Tibial nerve (tissue), 4 donors: Measurements from ENCODE around the gene VWA2. TPM values are rescaled to one million over a fixed set of nuclear protein-coding genes. Genes with fewer than 3 reads are reported as not detected.

Source experiments
- DNase-seq, 2 donors: peaks; one replicate each; pipeline ENCODE4 v3.0.0-alpha.2; 2019; ENCODE audit warnings: low spot score in 2 of 2
- H3K27ac ChIP-seq, 4 donors: fragments of 200-600 bp; sonication (generic) in 3 of 4; one replicate each; pipeline ENCODE4 v1.5.1; 2017 to 2019; ENCODE audit warnings: mild to moderate bottlenecking in 1 of 4
- H3K27me3 ChIP-seq, 2 donors: fragments of 200-600 bp; sonication (generic) in 1 of 2; one replicate each; pipeline versions ENCODE4 v1.5.1 to v1.6.0; 2017 to 2019
- H3K36me3 ChIP-seq, 3 donors: fragments of 200-600 bp; sonication (generic); one replicate each; pipeline ENCODE4 v1.5.1; 2018 to 2019
- H3K4me1 ChIP-seq, 4 donors: fragments of 200-600 bp; sonication (generic) in 3 of 4; one replicate each; pipeline ENCODE4 v1.5.1; 2017 to 2019
- H3K4me3 ChIP-seq, 4 donors: fragments of 200-600 bp; sonication (generic) in 3 of 4; one replicate each; pipeline ENCODE4 v1.5.1; 2017 to 2019; ENCODE audit warnings: mild to moderate bottlenecking in 1 of 4, moderate library complexity in 1 of 4
- H3K9me3 ChIP-seq, 4 donors: fragments of 200-600 bp; sonication (generic) in 3 of 4; one replicate each; pipeline ENCODE4 v1.5.1; 2017 to 2019
- CTCF ChIP-seq, 5 experiments: fragments of 200-600 bp in 3 of 5; fragments of 450-650 bp in 2 of 5; sonication (generic) in 3 of 5; IDR thresholded peaks; one replicate each; pipeline ENCODE4 v1.5.1; 2016 to 2019; ENCODE audit warnings: antibody characterized with exemption in 5 of 5, mild to moderate bottlenecking in 3 of 5, moderate library complexity in 2 of 5
- EP300 ChIP-seq, 2 donors: sonication (generic); formaldehyde crosslinking; IDR thresholded peaks; one replicate each; pipeline ENCODE4 v1.6.1; 2017; ENCODE audit warnings: antibody characterized with exemption in 2 of 2, mild to moderate bottlenecking in 1 of 2
- POLR2A ChIP-seq, 2 donors: fragments of 450-650 bp; IDR thresholded peaks; one replicate each; pipeline ENCODE4 v1.6.1; 2017; ENCODE audit warnings: antibody characterized with exemption in 2 of 2, mild to moderate bottlenecking in 2 of 2, moderate library complexity in 2 of 2
- WGBS, 2 donors: methylation state at CpG; one replicate each; pipeline ENCODE4 v1.1.5; 2018; 5-methylcytosine and 5-hydroxymethylcytosine counted together
- total RNA-seq, 4 donors: library from RNA; depleted of rRNA; stranded (reverse); fragments of >200 nt; gene quantifications; one replicate each; pipeline ENCODE4 v1.1.0, GENCODE V29; 2016

The VWA2 gene
- total RNA-seq, 4 donors from 2014 or later: 0.22 to 1.6 (median 1.0) TPM

DNA sequence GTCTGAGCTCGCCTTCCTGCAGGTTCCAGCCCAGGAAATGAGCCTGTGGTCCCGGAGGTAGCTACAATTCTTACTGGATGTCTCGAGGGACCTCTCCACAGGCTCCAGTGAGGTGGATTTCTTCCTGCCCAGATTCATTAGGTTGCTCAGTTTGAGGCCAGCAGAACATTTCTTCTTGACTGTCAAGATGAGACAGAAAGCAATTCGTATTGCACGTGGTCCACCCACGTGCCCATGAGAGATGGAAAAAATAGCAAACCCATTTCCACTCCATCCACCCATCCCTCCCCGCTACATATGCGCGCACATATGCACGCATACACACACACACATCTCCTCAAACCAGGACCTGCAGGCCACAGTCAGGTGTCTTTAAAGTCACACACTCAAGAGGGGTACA lies 68.7 kb downstream of the VWA2 start:
- Histone ChIP-seq H3K27me3 (no peaks in the 10 kb centered on the region), H3K4me3 (no peak overlapping the region), H3K9me3 (no peaks in the 10 kb centered on the region), H3K36me3 (peaks cover 0 to 64% (median 2%) of the 10 kb centered on the region in 3 donors), H3K4me1 (peaks cover 0 to 73% (median 17%) of the 10 kb centered on the region in 4 donors), H3K27ac (no peak overlapping the region)
- WGBS, 2 donors: 72 to 78% methylated on average over 10 of the region's 10 CpGs
- DNase-seq: no peak
- TF ChIP-seq CTCF (IDR thresholded peaks at IDR 0.05) (no peak), POLR2A (IDR thresholded peaks at IDR 0.05) (no peak), EP300 (IDR thresholded peaks at IDR 0.05) (no peak)

DNA sequence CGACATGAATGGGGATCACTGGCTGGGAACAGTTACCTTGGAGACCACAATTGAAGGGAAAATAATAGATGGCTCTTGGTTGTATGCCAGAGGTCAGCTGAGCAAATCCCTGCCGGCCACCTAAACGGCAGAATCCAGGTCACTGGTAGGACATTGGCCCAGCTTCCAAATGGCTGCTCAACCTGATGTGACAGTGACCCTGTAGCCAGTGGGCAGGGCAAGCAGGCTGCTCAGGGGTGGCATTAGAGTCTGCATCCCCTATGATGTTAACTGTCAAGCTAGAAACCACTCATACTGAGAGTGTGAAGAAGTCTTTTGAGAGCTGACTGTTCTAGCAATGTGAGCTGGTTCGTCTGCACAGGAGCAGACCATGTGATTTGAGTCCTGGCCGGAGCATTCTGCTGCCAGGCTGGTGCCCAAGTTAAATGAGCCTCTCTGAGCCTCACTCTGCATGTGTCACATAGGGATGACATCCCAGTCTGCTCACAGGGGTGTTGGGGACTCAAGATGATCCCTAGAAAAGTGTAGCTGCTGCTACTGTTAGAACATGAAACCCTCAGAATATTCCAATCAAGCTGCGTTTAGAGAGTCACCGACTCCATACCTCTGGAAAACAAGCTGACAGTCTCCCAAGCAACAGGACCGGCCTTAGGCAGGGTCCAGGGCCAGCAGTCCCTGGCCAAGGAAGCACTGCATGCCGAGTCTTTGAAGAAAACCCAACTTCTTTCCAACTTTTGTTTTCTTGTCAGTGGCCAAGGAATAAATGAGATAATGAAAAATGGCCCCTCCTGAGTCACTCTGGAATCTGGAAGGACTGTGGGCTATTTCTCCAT lies 69.7 kb downstream of the VWA2 start:
- WGBS, 2 donors: 43 to 46% methylated on average over 9 of the region's 9 CpGs
- H3K4me3 ChIP-seq: no peak overlapping the region
- no peaks in the 10 kb centered on the region for H3K27me3 ChIP-seq
- H3K27ac ChIP-seq: peak overlapping the region in 3 of 4 donors; percentile 20 to 56 (median 51)
- H3K4me1 ChIP-seq: peaks cover 0 to 69% (median 17%) of the 10 kb centered on the region in 4 donors
- H3K36me3 ChIP-seq: peaks cover 0 to 74% (median 2%) of the 10 kb centered on the region in 3 donors
- no peak for DNase-seq
- no peaks in the 10 kb centered on the region for H3K9me3 ChIP-seq
- TF ChIP-seq EP300 (IDR thresholded peaks at IDR 0.05) (no peak), CTCF (IDR thresholded peaks at IDR 0.05) (no peak), POLR2A (IDR thresholded peaks at IDR 0.05) (no peak)

DNA sequence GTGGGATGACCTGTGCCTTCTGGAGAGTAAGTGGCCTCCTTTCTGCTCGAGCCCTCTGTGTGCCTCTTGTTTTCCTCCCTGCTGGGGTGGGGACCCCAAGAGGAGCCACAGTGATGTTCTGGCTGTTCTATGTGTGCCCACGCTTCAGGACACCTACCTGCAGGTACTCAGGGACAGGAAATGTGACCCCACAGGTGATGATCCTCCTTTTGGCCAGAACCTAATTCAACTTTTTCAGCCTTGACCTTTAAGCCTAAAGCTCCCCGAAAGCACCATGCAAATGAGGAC lies 70.3 kb downstream of the VWA2 start:
- H3K27ac ChIP-seq: peak overlapping the region in 3 of 4 donors; percentile 20 to 56 (median 51)
- no peak for DNase-seq
- peaks cover 0 to 63% (median 15%) of the 10 kb centered on the region in 4 donors for H3K4me1 ChIP-seq
- TF ChIP-seq EP300 (IDR thresholded peaks at IDR 0.05): no peak
- TF ChIP-seq POLR2A (IDR thresholded peaks at IDR 0.05): no peak
- no peak for TF ChIP-seq CTCF (IDR thresholded peaks at IDR 0.05)
- H3K9me3 ChIP-seq: no peaks in the 10 kb centered on the region
- peaks cover 0 to 80% (median 2%) of the 10 kb centered on the region in 3 donors for H3K36me3 ChIP-seq
- no peak overlapping the region for H3K4me3 ChIP-seq
- WGBS, 2 donors: 53% methylated on average over 3 of the region's 3 CpGs
- no peaks in the 10 kb centered on the region for H3K27me3 ChIP-seq

- no peaks in the 10 kb centered on the region for H3K9me3 ChIP-seq
- peaks cover 0 to 53% (median 10%) of the 10 kb centered on the region in 4 donors for H3K4me1 ChIP-seq
- no peak overlapping the region for H3K4me3 ChIP-seq
- H3K27ac ChIP-seq: peak overlapping the region in 3 of 4 donors; percentile 30 to 65 (median 58)
- H3K36me3 ChIP-seq: peaks cover 0 to 87% (median 2%) of the 10 kb centered on the region in 3 donors
- H3K27me3 ChIP-seq: no peaks in the 10 kb centered on the region
- no peak for DNase-seq
- TF ChIP-seq EP300 (IDR thresholded peaks at IDR 0.05) (no peak), POLR2A (IDR thresholded peaks at IDR 0.05) (no peak), CTCF (IDR thresholded peaks at IDR 0.05) (no peak)
- 52 to 63% methylated on average over 4 to 10 of the region's 10 CpGs for WGBS, 2 donors
These were observed 71.3 kb downstream of the VWA2 start for GRCh38 chr10:114310346-114310745.

DNA sequence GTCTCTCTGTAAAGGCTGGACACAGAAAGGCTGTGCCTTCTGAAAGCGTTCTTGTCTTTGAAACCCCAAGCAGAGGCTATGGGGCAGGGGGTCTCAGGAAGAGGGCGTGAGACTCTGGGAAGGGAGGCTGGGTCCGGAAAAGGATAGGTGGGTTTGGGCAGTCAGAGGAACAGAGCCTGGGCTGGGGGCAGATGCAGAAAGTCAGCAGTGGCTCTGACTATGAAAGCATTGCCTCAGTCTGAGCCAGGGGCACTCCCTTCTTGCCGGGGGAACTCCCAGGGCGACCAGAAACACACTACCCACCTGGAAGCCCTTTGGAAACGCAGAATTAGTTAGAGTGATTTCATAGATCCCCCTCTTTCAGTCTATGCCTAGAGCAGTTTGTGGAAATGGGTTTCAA lies 72.0 kb downstream of the VWA2 start:
- no peak overlapping the region for H3K4me3 ChIP-seq
- H3K36me3 ChIP-seq: peaks cover 0 to 94% (median 2%) of the 10 kb centered on the region in 3 donors
- no peak for DNase-seq
- H3K9me3 ChIP-seq: no peaks in the 10 kb centered on the region
- peak overlapping the region in 3 of 4 donors; percentile 30 to 65 (median 58) for H3K27ac ChIP-seq
- TF ChIP-seq CTCF (IDR thresholded peaks at IDR 0.05) (no peak), POLR2A (IDR thresholded peaks at IDR 0.05) (no peak), EP300 (IDR thresholded peaks at IDR 0.05) (no peak)
- H3K4me1 ChIP-seq: peaks cover 0 to 50% (median 10%) of the 10 kb centered on the region in 4 donors
- 59 to 61% methylated on average over 6 of the region's 6 CpGs for WGBS, 2 donors
- no peaks in the 10 kb centered on the region for H3K27me3 ChIP-seq
